IPS-18c (cell line): Measurements from ENCODE around the gene PARD3.
"Not testable (repeated sequence)": the region's sequence is repeated elsewhere in the genome, so short reads cannot be mapped to it uniquely, and the experiment has no call there.

Source experiments
- H3K4me3 ChIP-seq: 2 replicates; pipeline ENCODE4 v1.7.0; 2013; ENCODE audit warnings: low read depth, mild to moderate bottlenecking, low read length, moderate library complexity; ENCODE audit not compliant: insufficient read depth
- H3K9me3 ChIP-seq: one replicate; pipeline ENCODE4 v1.6.1; 2013; ENCODE audit warnings: mild to moderate bottlenecking, low read length, moderate library complexity; ENCODE audit not compliant: control insufficient read depth, insufficient read depth

The PARD3 gene

GRCh38 chr10:34701194-34701593 lies 113.9 kb downstream of the PARD3 start:
- H3K4me3 ChIP-seq, result no peak overlapping the region

GRCh38 chr10:34700752-34701151 lies 114.3 kb downstream of the PARD3 start:
- not testable (repeated sequence) for H3K9me3 ChIP-seq, H3K4me3 ChIP-seq

More at GRCh38 chr10:34701194-34701593, 113.9 kb downstream of the PARD3 start:
- no peaks in the 10 kb centered on the region for H3K9me3 ChIP-seq

- no peak overlapping the region for H3K4me3 ChIP-seq
- no peaks in the 10 kb centered on the region for H3K9me3 ChIP-seq
Measured at GRCh38 chr10:34699904-34700517, 115.1 kb downstream of the PARD3 start.

- H3K4me3 ChIP-seq, result no peak overlapping the region
- H3K9me3 ChIP-seq, result no peaks in the 10 kb centered on the region
Measured at GRCh38 chr10:34698979-34699378, 116.1 kb downstream of the PARD3 start.

- Histone ChIP-seq H3K4me3 (no peak overlapping the region), H3K9me3 (no peaks in the 10 kb centered on the region)
Measured at GRCh38 chr10:34698248-34698831, 116.8 kb downstream of the PARD3 start.

- no peak overlapping the region for H3K4me3 ChIP-seq
Measured at GRCh38 chr10:34697351-34698247, 117.5 kb downstream of the PARD3 start.

GRCh38 chr10:34696423-34696822 lies 118.7 kb downstream of the PARD3 start:
- Histone ChIP-seq H3K9me3 (no peaks in the 10 kb centered on the region), H3K4me3 (no peak overlapping the region)

More at GRCh38 chr10:34697351-34698247, 117.5 kb downstream of the PARD3 start:
- H3K9me3 ChIP-seq, result no peaks in the 10 kb centered on the region

- no peaks in the 10 kb centered on the region for H3K9me3 ChIP-seq
- no peak overlapping the region for H3K4me3 ChIP-seq
Measured at GRCh38 chr10:34690383-34691049, 124.6 kb downstream of the PARD3 start.

- Histone ChIP-seq H3K4me3 (no peak overlapping the region), H3K9me3 (no peaks in the 10 kb centered on the region)
Measured at GRCh38 chr10:34689053-34689452, 126.0 kb downstream of the PARD3 start.

GRCh38 chr10:34687434-34688210 lies 127.5 kb downstream of the PARD3 start:
- Histone ChIP-seq H3K9me3 (no peaks in the 10 kb centered on the region), H3K4me3 (no peak overlapping the region)

GRCh38 chr10:34682580-34682979 lies 132.5 kb downstream of the PARD3 start:
- H3K9me3 ChIP-seq, result no peaks in the 10 kb centered on the region
- H3K4me3 ChIP-seq, result no peak overlapping the region

- Histone ChIP-seq H3K4me3 (no peak overlapping the region), H3K9me3 (no peaks in the 10 kb centered on the region)
Measured at GRCh38 chr10:34681933-34682332, 133.2 kb downstream of the PARD3 start.

- Histone ChIP-seq H3K9me3 (no peaks in the 10 kb centered on the region), H3K4me3 (no peak overlapping the region)
Measured at GRCh38 chr10:34679177-34679576, 135.9 kb downstream of the PARD3 start.

GRCh38 chr10:34677591-34677990 lies 137.5 kb downstream of the PARD3 start:
- Histone ChIP-seq H3K9me3 (no peaks in the 10 kb centered on the region), H3K4me3 (no peak overlapping the region)

GRCh38 chr10:34677132-34677531 lies 138.0 kb downstream of the PARD3 start:
- no peak overlapping the region for H3K4me3 ChIP-seq

GRCh38 chr10:34674176-34674575 lies 140.9 kb downstream of the PARD3 start:
- Histone ChIP-seq H3K4me3 (no peak overlapping the region), H3K9me3 (no peaks in the 10 kb centered on the region)

More at GRCh38 chr10:34677132-34677531, 138.0 kb downstream of the PARD3 start:
- no peaks in the 10 kb centered on the region for H3K9me3 ChIP-seq

- no peak overlapping the region for H3K4me3 ChIP-seq
- H3K9me3 ChIP-seq, result no peaks in the 10 kb centered on the region
Measured at GRCh38 chr10:34670081-34670480, 145.0 kb downstream of the PARD3 start.
